Calu3 (cell line): ENCODE measurements around the gene JAG2. TPM values are rescaled to one million over a fixed set of nuclear protein-coding genes. Genes with fewer than 3 reads are reported as not detected.
A peak's percentile ranks its signal among the peaks of the same experiment; 100 is the strongest.

ENCODE experiments used
- BruUV-seq: library from RNA; stranded (reverse); fragments of 400-500 nt; replicated peaks from 2 replicates; lab custom pipeline; 2021; lab: Mats Ljungman, UMichigan
- CTCF ChIA-PET: fragments of 300-600 bp; sonication (Branson Sonifier 250); formaldehyde crosslinking; loops from one replicate; lab custom pipeline; 2022; ENCODE audit warnings: antibody characterized with exemption; lab: Charles Lee
- DNase-seq: peaks from one replicate; pipeline ENCODE4 v3.0.0; 2022
- H3K27ac Mint-ChIP-seq: one replicate; pipeline ENCODE4 v1.8.0; 2022; ENCODE audit warnings: mixed read lengths; ENCODE audit not compliant: unreplicated experiment
- H3K27me3 Mint-ChIP-seq: one replicate; pipeline ENCODE4 v1.8.0; 2022; ENCODE audit warnings: mixed read lengths; ENCODE audit not compliant: unreplicated experiment
- H3K36me3 Mint-ChIP-seq: one replicate; pipeline ENCODE4 v1.8.0; 2022; ENCODE audit warnings: mild to moderate bottlenecking, moderate library complexity, mixed read lengths; ENCODE audit not compliant: insufficient read depth, unreplicated experiment
- H3K4me1 Mint-ChIP-seq: one replicate; pipeline ENCODE4 v1.8.0; 2022; ENCODE audit warnings: mild to moderate bottlenecking, low read depth, mixed read lengths; ENCODE audit not compliant: unreplicated experiment
- H3K4me3 Mint-ChIP-seq: one replicate; pipeline ENCODE4 v1.8.0; 2022; ENCODE audit warnings: mild to moderate bottlenecking, low read depth, moderate library complexity, mixed read lengths; ENCODE audit not compliant: unreplicated experiment
- H3K9me3 Mint-ChIP-seq: one replicate; pipeline ENCODE4 v1.8.0; 2022; ENCODE audit warnings: low read depth, mixed read lengths; ENCODE audit not compliant: unreplicated experiment
- intact Hi-C: fragments of 100-400 bp; cut with micrococcal nuclease; formaldehyde crosslinking; loops from one replicate; pipeline ENCODE4 v1.10.0; 2022; ENCODE audit not compliant: unreplicated experiment
- total RNA-seq: library from RNA; stranded (reverse); gene quantifications from 2 replicates; pipeline ENCODE4 v1.2.3, GENCODE V29; 2022
- TF ChIP-seq, protein P1 (sequence below): fragments of 200-600 bp; IDR thresholded peaks from one replicate; pipeline ENCODE4 v1.8.0; 2022; ENCODE audit warnings: antibody characterized with exemption; ENCODE audit not compliant: unreplicated experiment

JAG2 gene
- total RNA-seq, 1 experiment from 2014 or later, result 13.8 TPM

DNA sequence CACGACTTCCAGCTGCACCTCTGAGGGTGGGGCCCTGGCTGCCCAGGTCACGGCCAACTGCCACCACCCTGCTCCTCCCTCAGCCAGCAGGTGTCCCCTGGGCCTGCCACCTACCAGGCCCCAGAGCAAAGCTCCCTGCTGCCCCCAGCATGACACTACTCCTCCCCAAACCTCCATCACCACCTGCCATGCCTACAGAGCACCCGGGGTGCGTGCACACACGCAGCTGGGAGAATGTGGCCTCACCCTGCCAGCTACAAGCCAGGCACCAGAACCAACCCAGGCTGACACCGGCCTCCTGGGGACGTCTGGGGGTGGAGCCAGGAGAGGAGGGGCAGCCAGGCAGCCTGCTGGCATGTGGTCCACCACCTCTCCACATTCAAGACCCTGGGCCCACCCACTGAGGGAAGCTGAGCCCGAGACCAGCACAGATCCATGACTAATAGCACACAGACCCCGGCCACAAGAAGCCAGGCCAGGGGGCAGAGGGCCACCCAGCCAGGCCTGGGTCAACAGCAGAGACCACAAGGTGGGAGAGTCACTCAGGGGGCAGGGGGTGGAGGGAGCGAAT lies 3.4 kb downstream of the JAG2 start:
- TF ChIP-seq, protein P1, sequence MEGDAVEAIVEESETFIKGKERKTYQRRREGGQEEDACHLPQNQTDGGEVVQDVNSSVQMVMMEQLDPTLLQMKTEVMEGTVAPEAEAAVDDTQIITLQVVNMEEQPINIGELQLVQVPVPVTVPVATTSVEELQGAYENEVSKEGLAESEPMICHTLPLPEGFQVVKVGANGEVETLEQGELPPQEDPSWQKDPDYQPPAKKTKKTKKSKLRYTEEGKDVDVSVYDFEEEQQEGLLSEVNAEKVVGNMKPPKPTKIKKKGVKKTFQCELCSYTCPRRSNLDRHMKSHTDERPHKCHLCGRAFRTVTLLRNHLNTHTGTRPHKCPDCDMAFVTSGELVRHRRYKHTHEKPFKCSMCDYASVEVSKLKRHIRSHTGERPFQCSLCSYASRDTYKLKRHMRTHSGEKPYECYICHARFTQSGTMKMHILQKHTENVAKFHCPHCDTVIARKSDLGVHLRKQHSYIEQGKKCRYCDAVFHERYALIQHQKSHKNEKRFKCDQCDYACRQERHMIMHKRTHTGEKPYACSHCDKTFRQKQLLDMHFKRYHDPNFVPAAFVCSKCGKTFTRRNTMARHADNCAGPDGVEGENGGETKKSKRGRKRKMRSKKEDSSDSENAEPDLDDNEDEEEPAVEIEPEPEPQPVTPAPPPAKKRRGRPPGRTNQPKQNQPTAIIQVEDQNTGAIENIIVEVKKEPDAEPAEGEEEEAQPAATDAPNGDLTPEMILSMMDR, result no peak
- DNase-seq, result peak; percentile 24
- CTCF ChIA-PET, result interaction anchor here (1.5 kb wide), 1 partner anchor 75 kb away, joined by 5 read pairs; no protein-coding TSS in a partner anchor
- Mint-ChIP-seq H3K36me3 (peaks cover 18% of the 10 kb centered on the region), H3K27me3 (peaks cover 11% of the 10 kb centered on the region), H3K4me1 (peaks cover 10% of the 10 kb centered on the region), H3K9me3 (no peaks in the 10 kb centered on the region), H3K4me3 (no peak overlapping the region), H3K27ac (no peak overlapping the region)
- no TSS peak for BruUV-seq
- intact Hi-C loops, result loop anchor here (5.0 kb wide), 1 partner anchor 73 kb away; no protein-coding TSS in a partner anchor

DNA sequence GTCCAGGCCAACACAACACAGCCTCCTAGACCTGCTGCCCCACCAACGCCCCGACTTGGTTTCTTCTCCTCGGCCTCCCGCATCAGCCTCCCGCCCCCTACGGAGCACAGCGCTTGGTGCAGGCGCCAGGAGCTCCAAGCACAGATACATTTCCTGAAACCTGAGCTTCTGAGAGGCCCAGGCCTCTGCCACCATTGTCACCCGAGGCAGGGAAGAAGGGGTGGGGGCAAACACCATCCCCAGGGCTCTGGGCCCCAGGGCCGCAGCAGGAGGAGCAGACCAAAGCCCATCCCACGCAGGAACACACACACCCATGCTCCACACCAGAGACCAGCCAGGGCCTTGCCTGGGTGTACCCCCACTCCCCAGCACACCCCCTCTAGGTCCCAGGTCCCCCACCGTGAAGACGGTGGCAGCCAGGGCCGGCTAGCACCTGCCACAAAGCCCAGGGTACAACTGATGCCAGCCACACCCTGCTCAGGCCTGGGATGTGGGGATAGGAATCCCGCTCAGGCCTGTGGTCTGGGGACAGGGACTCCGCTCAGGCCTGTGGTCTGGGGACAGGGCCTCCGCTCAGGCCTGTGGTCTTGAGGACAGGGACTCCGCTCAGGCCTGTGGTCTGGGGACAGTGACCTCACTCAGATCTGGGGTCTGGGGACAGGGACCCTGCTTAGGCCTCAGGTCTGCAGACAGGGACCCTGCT lies 5.4 kb downstream of the JAG2 start:
- TF ChIP-seq, protein P1, result no peak
- Mint-ChIP-seq H3K4me1 (peaks cover 10% of the 10 kb centered on the region), H3K27me3 (no peaks in the 10 kb centered on the region), H3K9me3 (no peaks in the 10 kb centered on the region), H3K36me3 (peaks cover 4% of the 10 kb centered on the region), H3K4me3 (no peak overlapping the region), H3K27ac (no peak overlapping the region)
- no TSS peak for BruUV-seq
- CTCF ChIA-PET, result no interaction called here
- DNase-seq, result no peak
- intact Hi-C loops, result no loop called here

DNA sequence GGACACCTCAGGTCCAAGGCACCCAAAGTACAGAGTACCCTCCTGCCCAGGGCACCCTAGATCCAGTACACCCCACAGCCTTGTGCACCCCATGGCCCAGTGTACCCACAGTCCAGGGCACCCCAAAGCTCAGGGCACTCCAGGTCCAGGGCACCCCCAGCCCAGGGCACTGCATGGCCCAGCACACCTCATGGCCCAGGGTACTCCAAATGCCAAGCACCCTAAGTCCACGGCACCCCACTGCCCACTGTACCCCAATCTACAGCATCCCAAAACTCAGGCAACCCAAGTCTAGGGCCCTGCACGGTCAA lies 6.0 kb downstream of the JAG2 start:
- H3K36me3 Mint-ChIP-seq, result peaks cover 4% of the 10 kb centered on the region
- TF ChIP-seq, protein P1, result no peak
- no peak overlapping the region for H3K27ac Mint-ChIP-seq
- DNase-seq, result no peak
- BruUV-seq, result no TSS peak
- H3K4me3 Mint-ChIP-seq, result no peak overlapping the region
- H3K4me1 Mint-ChIP-seq, result peaks cover 10% of the 10 kb centered on the region
- no peaks in the 10 kb centered on the region for H3K27me3 Mint-ChIP-seq
- intact Hi-C loops, result no loop called here
- H3K9me3 Mint-ChIP-seq, result no peaks in the 10 kb centered on the region
- CTCF ChIA-PET, result no interaction called here

DNA sequence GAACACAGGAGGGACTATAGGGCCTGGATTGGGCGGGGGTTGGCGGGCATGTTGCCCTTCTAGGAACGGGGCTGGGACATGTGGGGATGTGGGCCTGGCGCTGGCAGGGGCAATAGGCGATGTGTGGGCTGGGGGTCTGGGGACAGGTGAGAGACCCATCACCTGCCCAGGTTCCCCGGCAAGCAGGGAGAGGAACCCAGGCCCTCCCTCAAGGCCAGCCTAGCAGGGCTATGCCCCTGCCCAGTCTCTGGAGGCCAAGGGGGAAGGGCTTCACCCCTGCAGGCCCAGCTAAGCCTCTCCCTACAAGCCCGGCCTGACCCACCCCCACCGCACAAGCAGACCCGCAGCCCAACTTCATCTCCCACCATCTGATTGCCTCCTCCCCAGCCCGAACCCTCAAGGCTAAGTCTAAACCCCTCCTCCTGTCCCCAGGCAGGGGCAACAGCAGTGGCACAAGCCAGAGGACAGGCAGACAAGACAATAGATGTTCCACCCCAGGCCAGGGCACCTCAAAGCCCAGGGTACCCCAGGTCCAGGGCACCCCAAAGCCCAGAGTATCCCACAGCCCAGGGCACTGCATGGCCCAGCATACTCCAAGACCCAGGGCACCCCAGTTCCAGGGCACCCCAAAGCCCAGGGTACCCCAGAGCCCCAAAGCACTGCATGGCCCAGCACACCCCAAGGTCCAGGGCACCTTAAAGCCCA lies 6.5 kb downstream of the JAG2 start:
- DNase-seq, result no peak
- Mint-ChIP-seq H3K27me3 (no peaks in the 10 kb centered on the region), H3K4me1 (peaks cover 10% of the 10 kb centered on the region), H3K9me3 (no peaks in the 10 kb centered on the region), H3K4me3 (no peak overlapping the region), H3K27ac (no peak overlapping the region), H3K36me3 (peaks cover 4% of the 10 kb centered on the region)
- CTCF ChIA-PET, result interaction anchor here (1.2 kb wide), 1 partner anchor 58 kb away, joined by 3 read pairs; no protein-coding TSS in a partner anchor
- no TSS peak for BruUV-seq
- TF ChIP-seq, protein P1, result no peak
- intact Hi-C loops, result no loop called here
